Activated CD4-positive, alpha-beta memory T cell treated with anti-CD3 and anti-CD28 coated beads for 36 hours (primary cell): Measurements from ENCODE around the gene CYP26B1. TPM values are rescaled to one million over a fixed set of nuclear protein-coding genes. Genes with fewer than 3 reads are reported as not detected.

Experiments
- CTCF ChIA-PET: fragments of 350-600 bp; sonication (Branson Sonifier 250); formaldehyde crosslinking; loops from one replicate; lab custom pipeline; 2021; ENCODE audit warnings: antibody characterized with exemption, inconsistent platforms; lab: Charles Lee
- POLR2A ChIA-PET: fragments of 350-600 bp; sonication (Branson Sonifier 250); formaldehyde crosslinking; loops from one replicate; lab custom pipeline; 2021; ENCODE audit warnings: antibody characterized with exemption; lab: Charles Lee
- DNase-seq: peaks from one replicate; pipeline ENCODE4 v3.0.0-alpha.2; 2020
- H3K27ac Mint-ChIP-seq: one replicate; pipeline ENCODE4 v1.8.0; 2021; ENCODE audit warnings: mixed read lengths
- H3K27me3 Mint-ChIP-seq: one replicate; pipeline ENCODE4 v1.8.0; 2021; ENCODE audit warnings: mixed read lengths
- H3K36me3 Mint-ChIP-seq: one replicate; pipeline ENCODE4 v1.8.0; 2021; ENCODE audit warnings: mixed read lengths
- H3K4me1 Mint-ChIP-seq: one replicate; pipeline ENCODE4 v1.8.0; 2021; ENCODE audit warnings: low read depth, mixed read lengths
- H3K4me3 Mint-ChIP-seq: one replicate; pipeline ENCODE4 v1.8.0; 2021; ENCODE audit warnings: mild to moderate bottlenecking, mixed read lengths
- H3K9me3 Mint-ChIP-seq: one replicate; pipeline ENCODE4 v1.8.0; 2021; ENCODE audit warnings: mixed read lengths
- intact Hi-C: fragments of 100-400 bp; cut with micrococcal nuclease; formaldehyde crosslinking; loops from one replicate; pipeline ENCODE4 v1.15.1; 2023
- total RNA-seq, 2 experiments: library from RNA; stranded (reverse); gene quantifications; one replicate each; pipeline ENCODE4 v1.2.3, GENCODE V29; 2021

The CYP26B1 gene
- total RNA-seq, 2 experiments from 2014 or later, result not detected

GRCh38 chr2:72118951-72119350, 28.7 kb downstream of the CYP26B1 start:
- no peak for DNase-seq
- no peaks in the 10 kb centered on the region for H3K4me1 Mint-ChIP-seq
- H3K36me3 Mint-ChIP-seq, result no peaks in the 10 kb centered on the region
- CTCF ChIA-PET, result no interaction called here
- H3K27me3 Mint-ChIP-seq, result peaks cover 8% of the 10 kb centered on the region
- intact Hi-C loops, result no loop called here
- H3K27ac Mint-ChIP-seq, result no peak overlapping the region
- POLR2A ChIA-PET, result no interaction called here
- H3K9me3 Mint-ChIP-seq, result peaks cover 2% of the 10 kb centered on the region
- no peak overlapping the region for H3K4me3 Mint-ChIP-seq

GRCh38 chr2:72118386-72118785, 29.3 kb downstream of the CYP26B1 start:
- no peaks in the 10 kb centered on the region for H3K4me1 Mint-ChIP-seq
- intact Hi-C loops, result no loop called here

GRCh38 chr2:72117718-72118117, 29.9 kb downstream of the CYP26B1 start:
- H3K4me1 Mint-ChIP-seq, result no peaks in the 10 kb centered on the region
- H3K27me3 Mint-ChIP-seq, result peaks cover 5% of the 10 kb centered on the region
- H3K4me3 Mint-ChIP-seq, result no peak overlapping the region
- H3K9me3 Mint-ChIP-seq, result peaks cover 2% of the 10 kb centered on the region
- H3K36me3 Mint-ChIP-seq, result no peaks in the 10 kb centered on the region
- CTCF ChIA-PET, result no interaction called here
- POLR2A ChIA-PET, result no interaction called here
- no peak overlapping the region for H3K27ac Mint-ChIP-seq
- intact Hi-C loops, result no loop called here
- no peak for DNase-seq

More at GRCh38 chr2:72118386-72118785, 29.3 kb downstream of the CYP26B1 start:
- Mint-ChIP-seq H3K36me3 (no peaks in the 10 kb centered on the region), H3K4me3 (no peak overlapping the region), H3K27me3 (peaks cover 8% of the 10 kb centered on the region), H3K9me3 (peaks cover 2% of the 10 kb centered on the region), H3K27ac (no peak overlapping the region)
- DNase-seq, result no peak
- ChIA-PET POLR2A (no interaction called here), CTCF (interaction anchor here (0.6 kb wide), 1 partner anchor 195 kb away, joined by 3 read pairs; no protein-coding TSS in a partner anchor)

GRCh38 chr2:72117029-72117428, 30.6 kb downstream of the CYP26B1 start:
- ChIA-PET CTCF (no interaction called here), POLR2A (no interaction called here)
- intact Hi-C loops, result no loop called here
- no peaks in the 10 kb centered on the region for H3K36me3 Mint-ChIP-seq
- no peak overlapping the region for H3K4me3 Mint-ChIP-seq
- H3K27me3 Mint-ChIP-seq, result peaks cover 5% of the 10 kb centered on the region
- no peaks in the 10 kb centered on the region for H3K4me1 Mint-ChIP-seq
- peaks cover 2% of the 10 kb centered on the region for H3K9me3 Mint-ChIP-seq
- no peak overlapping the region for H3K27ac Mint-ChIP-seq
- DNase-seq, result no peak

GRCh38 chr2:72116081-72116533, 31.6 kb downstream of the CYP26B1 start:
- intact Hi-C loops, result no loop called here
- Mint-ChIP-seq H3K27me3 (peaks cover 2% of the 10 kb centered on the region), H3K27ac (no peak overlapping the region), H3K36me3 (no peaks in the 10 kb centered on the region), H3K4me3 (no peak overlapping the region), H3K9me3 (no peaks in the 10 kb centered on the region), H3K4me1 (no peaks in the 10 kb centered on the region)
- ChIA-PET CTCF (no interaction called here), POLR2A (no interaction called here)
- no peak for DNase-seq

GRCh38 chr2:72115110-72116080, 32.3 kb downstream of the CYP26B1 start:
- intact Hi-C loops, result no loop called here
- H3K9me3 Mint-ChIP-seq, result no peaks in the 10 kb centered on the region

GRCh38 chr2:72114693-72115051, 33.0 kb downstream of the CYP26B1 start:
- Mint-ChIP-seq H3K4me3 (no peak overlapping the region), H3K36me3 (no peaks in the 10 kb centered on the region), H3K27me3 (peaks cover 5% of the 10 kb centered on the region), H3K9me3 (no peaks in the 10 kb centered on the region), H3K27ac (no peak overlapping the region), H3K4me1 (no peaks in the 10 kb centered on the region)
- ChIA-PET POLR2A (no interaction called here), CTCF (no interaction called here)
- no peak for DNase-seq
- intact Hi-C loops, result no loop called here

More at GRCh38 chr2:72115110-72116080, 32.3 kb downstream of the CYP26B1 start:
- H3K27ac Mint-ChIP-seq, result no peak overlapping the region
- ChIA-PET CTCF (no interaction called here), POLR2A (no interaction called here)
- no peak for DNase-seq
- H3K4me1 Mint-ChIP-seq, result no peaks in the 10 kb centered on the region
- no peaks in the 10 kb centered on the region for H3K36me3 Mint-ChIP-seq
- H3K4me3 Mint-ChIP-seq, result no peak overlapping the region
- H3K27me3 Mint-ChIP-seq, result peaks cover 2% of the 10 kb centered on the region

GRCh38 chr2:72113847-72114692, 33.6 kb downstream of the CYP26B1 start:
- peaks cover 5% of the 10 kb centered on the region for H3K27me3 Mint-ChIP-seq
- no peaks in the 10 kb centered on the region for H3K4me1 Mint-ChIP-seq
- ChIA-PET CTCF (no interaction called here), POLR2A (no interaction called here)
- H3K36me3 Mint-ChIP-seq, result no peaks in the 10 kb centered on the region
- H3K9me3 Mint-ChIP-seq, result no peaks in the 10 kb centered on the region
- H3K4me3 Mint-ChIP-seq, result no peak overlapping the region
- intact Hi-C loops, result no loop called here
- no peak for DNase-seq
- no peak overlapping the region for H3K27ac Mint-ChIP-seq

GRCh38 chr2:72112981-72113846, 34.4 kb downstream of the CYP26B1 start:
- Mint-ChIP-seq H3K4me3 (no peak overlapping the region), H3K9me3 (no peaks in the 10 kb centered on the region), H3K36me3 (no peaks in the 10 kb centered on the region), H3K4me1 (no peaks in the 10 kb centered on the region), H3K27me3 (peaks cover 6% of the 10 kb centered on the region), H3K27ac (no peak overlapping the region)
- DNase-seq, result no peak
- POLR2A ChIA-PET, result no interaction called here
- intact Hi-C loops, result no loop called here
- CTCF ChIA-PET, result no interaction called here

GRCh38 chr2:72112401-72112800, 35.3 kb downstream of the CYP26B1 start:
- no peaks in the 10 kb centered on the region for H3K4me1 Mint-ChIP-seq
- H3K36me3 Mint-ChIP-seq, result no peaks in the 10 kb centered on the region
- H3K9me3 Mint-ChIP-seq, result no peaks in the 10 kb centered on the region
- ChIA-PET POLR2A (no interaction called here), CTCF (no interaction called here)
- no peak for DNase-seq
- H3K27me3 Mint-ChIP-seq, result peaks cover 6% of the 10 kb centered on the region
- no peak overlapping the region for H3K27ac Mint-ChIP-seq
- H3K4me3 Mint-ChIP-seq, result no peak overlapping the region
- intact Hi-C loops, result no loop called here

- CTCF ChIA-PET, result no interaction called here
- no peak overlapping the region for H3K4me3 Mint-ChIP-seq
- intact Hi-C loops, result no loop called here
- no peaks in the 10 kb centered on the region for H3K9me3 Mint-ChIP-seq
- no peak overlapping the region for H3K27ac Mint-ChIP-seq
- no peaks in the 10 kb centered on the region for H3K36me3 Mint-ChIP-seq
- H3K4me1 Mint-ChIP-seq, result no peaks in the 10 kb centered on the region
- no peak for DNase-seq
- POLR2A ChIA-PET, result no interaction called here
- peaks cover 7% of the 10 kb centered on the region for H3K27me3 Mint-ChIP-seq
Observed at GRCh38 chr2:72111061-72111460, 36.6 kb downstream of the CYP26B1 start.
